HG03558 (cell line): ENCODE data around the gene ERC2.

Source experiments
- ATAC-seq: cut with Tn5 transposase; IDR thresholded peaks from one replicate; pipeline ENCODE4 v1.9.1; 2021; ENCODE audit warnings: moderate number of reproducible peaks; ENCODE audit not compliant: unreplicated experiment; ENCODE audit errors: extremely low read depth

ERC2 gene

GRCh38 chr3:55792009-55792408 is 676.3 kb downstream of the ERC2 start:
- ATAC-seq: no peak

DNA sequence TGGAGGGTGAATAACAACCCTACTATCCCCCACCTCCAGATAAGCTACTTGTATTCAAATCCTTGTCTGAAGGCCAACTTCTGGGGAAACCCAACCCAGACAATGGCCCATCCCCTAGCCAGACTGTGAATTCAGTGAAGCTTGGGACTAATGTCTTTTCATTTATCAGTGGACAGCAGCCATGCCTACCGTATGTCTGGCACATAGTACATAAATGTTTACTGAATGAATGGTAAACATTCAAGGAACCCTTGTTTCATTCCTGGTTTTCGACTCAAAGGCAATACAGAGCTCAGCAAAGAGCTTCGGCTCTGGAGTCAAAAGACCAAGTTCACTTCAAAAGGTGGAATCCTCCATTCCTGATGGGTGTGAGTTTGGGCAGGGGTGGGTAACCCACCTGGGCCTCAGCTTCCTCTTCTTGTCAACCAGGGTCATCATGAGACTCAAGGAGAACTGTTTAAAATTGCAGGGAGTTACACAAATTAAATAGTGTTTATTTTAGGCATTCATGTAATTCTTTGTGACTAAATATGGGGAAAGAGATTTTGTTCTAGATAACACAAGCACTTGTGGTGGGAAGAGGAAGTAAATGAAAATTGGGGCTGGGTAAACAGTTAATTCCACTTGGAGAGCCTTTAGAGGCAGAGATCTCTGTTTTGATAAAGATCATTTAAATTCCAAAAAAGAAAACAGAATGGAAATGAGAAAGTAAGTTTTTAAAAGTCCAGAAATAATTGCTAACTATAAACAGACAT is 677.5 kb downstream of the ERC2 start:
- ATAC-seq: no peak

GRCh38 chr3:55789516-55789915 is 678.8 kb downstream of the ERC2 start:
- no peak for ATAC-seq

- no peak for ATAC-seq
Observed at GRCh38 chr3:55782807-55783206, 685.5 kb downstream of the ERC2 start.

- no peak for ATAC-seq
Observed at GRCh38 chr3:55782351-55782750, 685.9 kb downstream of the ERC2 start.

GRCh38 chr3:55780913-55781312 is 687.4 kb downstream of the ERC2 start:
- ATAC-seq: no peak

DNA sequence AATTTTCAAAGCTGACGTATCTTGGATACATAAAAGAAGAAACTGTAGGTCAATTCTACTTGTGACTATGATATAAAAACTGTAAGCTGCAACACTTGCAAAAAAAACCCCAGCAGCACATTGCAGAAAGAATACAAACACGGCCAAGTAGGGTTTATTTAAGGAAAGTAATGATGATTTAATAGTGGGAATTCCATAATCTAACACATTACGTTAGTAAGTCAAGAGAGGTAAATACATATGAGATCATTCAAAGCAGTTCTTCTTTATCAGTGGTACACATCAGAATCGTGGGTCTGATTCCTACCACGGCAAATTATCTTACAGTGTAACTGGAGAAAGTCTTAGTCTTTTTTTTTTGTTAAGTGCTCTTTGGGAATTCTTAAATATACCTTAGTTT is 688.7 kb downstream of the ERC2 start:
- ATAC-seq: no peak

- no peak for ATAC-seq
Observed at GRCh38 chr3:55775366-55776154, 692.7 kb downstream of the ERC2 start.

- no peak for ATAC-seq
Observed at GRCh38 chr3:55774856-55775255, 693.4 kb downstream of the ERC2 start.

DNA sequence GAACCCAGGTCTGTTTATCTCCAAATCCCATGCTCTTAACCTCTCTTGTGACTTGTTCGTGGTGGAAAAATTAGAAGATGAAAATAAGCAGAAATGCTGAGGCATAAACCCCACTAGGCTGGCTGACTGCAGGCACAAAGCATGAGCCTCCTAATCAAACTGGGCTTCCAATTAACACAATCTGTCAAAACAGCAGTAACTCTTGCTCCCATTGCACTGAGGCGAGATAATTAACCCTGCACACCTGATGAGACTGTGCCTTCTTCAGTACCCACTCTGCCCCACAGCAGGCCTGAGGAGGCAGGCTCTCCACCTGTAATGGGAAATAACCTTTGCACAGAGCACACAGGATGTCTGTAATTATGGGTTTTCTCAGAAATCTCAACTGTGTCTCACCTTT is 696.8 kb downstream of the ERC2 start:
- ATAC-seq: no peak

GRCh38 chr3:55770077-55770476 is 698.2 kb downstream of the ERC2 start:
- no peak for ATAC-seq

DNA sequence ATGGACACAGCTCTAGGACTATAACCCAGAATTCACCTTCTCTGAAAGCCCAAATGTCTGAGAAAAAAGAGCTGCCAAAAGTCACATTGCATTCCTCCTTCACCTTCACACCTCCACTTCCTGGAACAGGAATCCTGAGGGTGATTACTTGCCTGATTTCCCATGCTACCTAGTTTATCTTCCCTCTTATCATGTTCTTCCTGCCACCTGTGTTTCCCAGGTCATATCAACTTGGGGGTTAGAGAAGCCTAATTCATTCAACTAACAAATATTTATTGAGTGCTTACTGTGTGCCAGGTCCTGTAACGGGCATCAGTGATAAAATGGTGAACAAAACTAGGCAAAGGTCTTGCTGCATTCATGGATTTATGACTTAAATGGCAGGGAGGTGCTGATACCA is 701.5 kb downstream of the ERC2 start:
- ATAC-seq: no peak

DNA sequence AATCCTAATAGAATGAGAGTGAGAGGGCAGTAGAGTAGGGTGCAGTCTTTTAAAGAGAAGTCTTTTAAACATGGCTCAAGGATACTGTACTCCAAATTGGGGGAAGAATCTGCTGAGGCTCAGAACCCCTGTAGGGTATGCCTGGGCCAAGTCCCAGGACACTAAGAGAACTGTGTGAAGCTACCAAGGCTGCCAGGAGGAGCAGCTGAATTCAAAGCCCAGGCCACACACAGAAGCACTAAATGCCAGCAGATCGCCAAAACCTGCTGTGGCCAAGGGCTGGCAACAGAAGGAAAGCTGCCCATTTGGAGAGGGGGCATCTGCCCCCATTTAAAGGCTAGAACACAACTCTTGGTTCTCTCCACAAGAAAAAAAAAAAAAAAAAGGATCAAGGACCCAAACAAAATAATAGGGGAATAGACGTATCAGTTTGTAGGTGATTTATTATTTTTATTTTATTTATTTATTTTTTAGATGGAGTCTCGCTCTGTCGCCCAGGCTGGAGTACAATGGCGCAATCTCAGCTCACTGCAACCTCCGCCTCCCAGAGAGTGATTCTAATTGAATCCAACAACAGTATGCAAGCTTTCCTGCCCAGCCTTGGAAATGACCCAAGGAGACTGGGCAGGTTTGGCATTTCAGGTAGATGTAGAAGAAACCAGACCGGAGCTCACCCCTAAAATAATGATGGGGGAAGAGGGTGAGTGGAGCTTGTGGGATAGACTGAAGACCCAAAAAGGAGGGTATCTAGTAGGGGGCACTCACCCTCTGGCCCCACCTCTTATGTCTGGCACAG is 702.2 kb downstream of the ERC2 start:
- no peak for ATAC-seq

- no peak for ATAC-seq
Observed at GRCh38 chr3:55765398-55765797, 702.9 kb downstream of the ERC2 start.

DNA sequence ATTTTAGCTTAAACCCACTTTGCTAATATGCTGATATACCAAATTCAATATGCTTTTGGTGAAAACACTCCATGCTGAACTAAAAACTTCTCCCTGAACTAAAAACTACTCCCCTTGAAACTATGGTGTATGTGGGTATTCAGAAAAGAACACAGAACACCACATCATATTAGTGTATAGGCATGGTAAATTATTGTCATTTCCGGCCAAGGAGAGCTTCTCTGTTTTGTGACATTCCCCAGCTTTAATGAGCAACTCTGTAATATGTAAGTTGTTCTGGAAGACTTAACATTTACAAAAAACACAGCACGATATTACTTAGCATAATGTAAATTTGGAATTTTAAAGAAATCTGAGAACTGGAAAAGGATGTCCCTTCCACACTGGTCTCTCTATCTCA is 711.3 kb downstream of the ERC2 start:
- no peak for ATAC-seq

GRCh38 chr3:55755516-55756205 is 712.6 kb downstream of the ERC2 start:
- ATAC-seq: no peak

DNA sequence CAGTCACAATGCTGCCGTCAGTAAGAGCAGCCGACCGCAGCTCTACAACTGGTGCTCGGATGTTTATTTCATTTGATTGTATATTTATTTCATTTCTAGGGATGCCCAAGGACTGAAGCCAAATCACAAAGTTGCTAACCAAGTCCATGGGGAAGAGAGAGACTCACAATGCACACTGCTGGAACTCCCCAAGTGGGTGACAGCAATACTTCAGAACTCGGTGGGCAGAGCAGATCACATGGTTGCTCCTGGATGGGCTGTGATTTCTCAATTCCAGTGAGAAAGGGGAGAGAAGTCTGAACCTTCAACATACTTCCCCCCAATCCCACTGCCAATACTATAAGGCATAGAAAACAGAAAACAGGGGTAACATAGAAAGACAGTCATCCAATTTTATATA is 715.4 kb downstream of the ERC2 start:
- ATAC-seq: no peak

DNA sequence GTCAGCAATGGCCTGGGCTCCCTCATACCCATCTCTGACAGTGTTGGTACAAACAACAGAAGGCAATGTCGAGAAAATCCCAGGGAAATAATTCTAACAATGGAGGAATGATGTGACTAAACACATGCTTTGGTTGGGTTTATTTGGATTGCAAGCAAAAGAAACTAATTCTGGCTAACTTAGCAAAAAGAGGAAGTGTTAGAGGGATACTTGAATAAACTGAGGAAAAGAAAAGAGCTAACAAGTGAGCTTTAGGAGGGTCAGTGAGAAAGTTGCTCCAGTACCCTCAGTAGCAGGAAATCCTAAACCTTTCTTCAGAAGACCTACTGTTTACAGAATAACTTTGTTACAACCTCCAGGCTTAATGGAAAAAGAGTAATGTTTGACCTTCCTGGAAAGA is 716.5 kb downstream of the ERC2 start:
- no peak for ATAC-seq

DNA sequence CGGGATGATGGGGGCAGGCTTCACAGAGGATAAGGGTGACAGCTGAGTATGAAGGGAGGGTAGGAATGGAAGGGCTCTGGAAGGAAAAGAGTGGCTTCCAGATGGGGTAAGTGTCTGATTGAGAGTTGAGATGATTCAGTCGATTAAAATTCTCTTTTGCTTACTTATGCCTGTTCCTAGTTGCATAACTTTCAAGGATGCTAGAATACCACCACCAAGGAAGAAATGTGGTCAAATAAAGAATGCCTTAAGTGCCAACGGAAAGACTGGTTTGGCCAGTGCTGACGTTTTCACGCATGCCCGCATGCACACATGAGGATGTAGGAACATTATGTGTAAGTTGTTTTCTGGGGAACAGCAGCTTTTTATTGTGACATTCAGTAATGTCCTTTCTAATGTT is 717.7 kb downstream of the ERC2 start:
- no peak for ATAC-seq

DNA sequence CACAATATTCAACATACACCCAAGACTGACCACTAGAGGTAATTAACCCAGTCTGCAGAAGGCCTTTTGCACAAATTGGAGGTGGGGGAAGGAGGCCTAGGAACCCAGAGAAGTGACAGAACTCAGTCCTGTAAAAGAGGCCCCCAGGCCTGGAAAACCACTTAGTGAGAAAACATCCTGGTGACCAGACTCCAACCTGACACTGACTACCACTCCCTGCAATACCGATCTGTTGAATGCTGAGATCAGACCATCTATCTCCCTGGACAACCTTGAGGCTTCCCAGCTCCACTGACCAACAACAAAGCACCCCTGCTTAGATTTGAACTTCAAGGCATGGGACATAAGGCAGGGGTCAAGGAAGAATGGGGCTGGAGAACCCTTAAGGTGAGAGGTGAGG is 719.2 kb downstream of the ERC2 start:
- no peak for ATAC-seq
